LNCAP (cell line): ENCODE measurements around the gene AFAP1L1.

Experiments used
- CTCF ChIP-seq: fragments of 450-650 bp; IDR thresholded peaks from 2 replicates; pipeline ENCODE4 v1.5.1; 2017; ENCODE audit warnings: mild to moderate bottlenecking

AFAP1L1 gene

DNA sequence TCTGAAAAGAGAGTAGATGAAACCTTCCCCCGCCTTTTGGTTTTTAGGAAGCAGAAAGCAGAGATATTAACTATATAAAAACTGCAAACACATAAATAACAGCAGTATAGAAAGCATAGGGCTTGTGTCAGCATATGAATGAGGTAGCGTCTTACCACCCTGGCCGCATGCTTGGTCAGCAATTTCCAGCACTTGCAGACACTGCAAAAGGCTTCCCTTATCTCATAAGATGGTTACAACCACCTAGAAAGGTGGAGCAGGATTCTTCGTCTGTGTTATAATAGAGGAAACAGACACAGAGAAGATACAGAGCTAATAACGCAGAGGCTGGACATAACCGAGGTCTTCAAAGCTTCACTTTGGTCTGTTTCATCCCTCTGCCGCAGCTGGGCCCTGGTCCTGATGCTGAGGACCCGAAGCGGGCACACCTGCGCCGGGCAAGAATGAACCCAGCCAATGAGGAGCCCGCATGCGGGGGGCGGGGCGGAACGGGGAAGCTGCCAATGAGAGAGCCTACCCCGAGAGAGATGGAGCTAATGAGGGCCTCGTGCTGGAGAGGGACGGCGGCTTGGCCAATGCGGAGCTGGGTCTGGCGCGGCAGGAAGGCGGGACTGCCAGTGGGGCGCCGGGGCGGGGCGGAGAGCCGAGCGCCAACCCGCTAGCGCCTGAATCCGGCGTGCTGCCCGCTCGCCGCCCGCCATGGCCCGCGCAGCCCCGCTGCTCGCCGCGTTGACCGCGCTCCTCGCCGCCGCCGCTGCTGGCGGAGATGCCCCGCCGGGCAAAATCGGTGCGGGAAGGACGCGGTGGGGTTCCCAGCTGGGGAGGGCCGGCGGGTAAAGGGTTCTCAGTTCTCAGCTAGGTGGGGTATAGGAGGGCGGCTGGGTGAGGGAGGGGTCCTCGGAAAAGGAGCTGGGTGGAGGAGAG lies 86.0 kb downstream of the AFAP1L1 start, which contains the start of gene PCYOX1L:
PCYOX1L (plus strand) TSS at position 677 of the 924 bp plus-strand sequence; CDS start at position 700, 23 bp downstream.
- TF ChIP-seq CTCF: no peak

GRCh38 chr5:149358294-149358651 lies 86.6 kb downstream of the AFAP1L1 start:
- TF ChIP-seq CTCF: no peak

DNA sequence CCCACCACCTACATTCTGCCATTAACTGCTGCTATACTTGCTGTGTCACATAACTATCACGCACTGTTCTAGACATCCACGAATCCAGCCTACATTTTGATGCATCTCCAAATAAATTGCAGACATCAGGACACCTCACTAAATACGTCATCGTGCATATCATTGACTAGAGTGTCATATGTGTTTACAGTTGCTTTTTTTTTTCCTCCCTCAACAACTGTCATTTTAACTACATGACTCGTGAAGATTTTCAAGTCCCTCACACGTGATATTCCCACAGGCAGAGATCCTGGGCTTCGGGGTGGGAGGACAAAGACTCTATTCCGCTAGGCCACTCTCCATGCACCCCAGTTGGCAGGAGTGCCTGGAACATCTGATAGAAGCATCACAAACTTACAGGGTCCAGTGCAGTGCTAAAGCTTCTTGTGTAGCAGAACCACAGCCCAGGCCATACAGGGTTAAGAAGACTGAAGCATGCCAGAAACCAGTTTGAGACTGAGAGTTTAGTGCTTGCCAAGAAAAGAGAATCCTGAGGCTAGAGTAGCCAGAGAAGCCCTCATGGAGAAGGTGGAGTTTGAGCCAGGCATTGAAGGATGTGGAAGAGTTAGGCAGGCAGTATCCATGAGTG lies 87.3 kb downstream of the AFAP1L1 start:
- no peak for TF ChIP-seq CTCF

DNA sequence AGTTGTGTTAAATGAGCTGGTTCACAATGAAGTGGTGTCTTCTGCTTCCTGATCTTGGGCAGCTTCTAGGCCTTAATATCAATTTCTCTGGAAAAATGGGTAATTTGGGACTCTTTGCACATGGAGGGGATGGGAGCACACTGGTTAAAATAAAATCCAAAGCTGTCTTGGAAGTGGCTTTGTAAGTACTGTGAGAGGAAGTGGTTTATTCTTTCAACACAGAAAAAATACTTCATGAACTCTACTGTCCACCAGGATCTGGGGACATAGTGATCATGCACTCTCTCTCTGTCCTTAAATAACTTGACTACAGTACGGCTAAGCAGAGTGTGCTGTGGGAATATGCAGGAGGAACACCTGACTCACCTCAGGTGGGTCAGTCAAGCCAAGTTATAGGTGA lies 88.6 kb downstream of the AFAP1L1 start:
- no peak for TF ChIP-seq CTCF

DNA sequence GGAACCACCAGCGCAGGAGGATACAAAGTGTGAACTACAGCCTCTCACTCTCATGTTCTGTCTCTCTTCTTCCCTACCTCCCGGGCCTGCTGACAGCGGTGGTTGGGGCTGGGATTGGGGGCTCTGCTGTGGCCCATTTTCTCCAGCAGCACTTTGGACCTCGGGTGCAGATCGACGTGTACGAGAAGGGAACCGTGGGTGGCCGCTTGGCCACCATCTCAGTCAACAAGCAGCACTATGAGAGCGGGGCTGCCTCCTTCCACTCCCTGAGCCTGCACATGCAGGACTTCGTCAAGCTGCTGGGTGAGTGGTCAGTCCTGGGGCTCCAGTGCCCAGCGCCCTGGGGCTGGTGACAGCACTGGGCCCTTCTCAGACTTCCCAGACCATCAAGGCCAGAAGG lies 90.9 kb downstream of the AFAP1L1 start:
- no peak for TF ChIP-seq CTCF

DNA sequence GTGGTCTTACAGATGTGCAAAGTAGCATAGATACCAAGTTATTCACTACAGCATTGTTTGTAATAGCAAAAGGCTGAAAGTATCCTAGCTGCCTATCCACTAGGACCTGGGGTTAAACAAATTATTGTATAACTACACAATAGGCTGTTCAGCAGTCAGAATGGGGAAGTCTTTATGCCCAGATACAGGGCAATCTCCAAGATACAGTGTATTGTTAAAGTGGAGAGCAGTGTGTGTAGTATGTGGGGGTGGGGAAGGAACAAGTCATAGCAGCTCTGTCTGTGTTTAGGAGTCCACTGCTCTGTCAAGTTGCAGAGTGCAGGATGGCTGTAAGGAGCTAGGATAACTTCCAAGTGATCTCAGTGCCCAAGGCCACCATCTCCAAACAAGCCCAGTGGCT lies 91.7 kb downstream of the AFAP1L1 start:
- no peak for TF ChIP-seq CTCF

DNA sequence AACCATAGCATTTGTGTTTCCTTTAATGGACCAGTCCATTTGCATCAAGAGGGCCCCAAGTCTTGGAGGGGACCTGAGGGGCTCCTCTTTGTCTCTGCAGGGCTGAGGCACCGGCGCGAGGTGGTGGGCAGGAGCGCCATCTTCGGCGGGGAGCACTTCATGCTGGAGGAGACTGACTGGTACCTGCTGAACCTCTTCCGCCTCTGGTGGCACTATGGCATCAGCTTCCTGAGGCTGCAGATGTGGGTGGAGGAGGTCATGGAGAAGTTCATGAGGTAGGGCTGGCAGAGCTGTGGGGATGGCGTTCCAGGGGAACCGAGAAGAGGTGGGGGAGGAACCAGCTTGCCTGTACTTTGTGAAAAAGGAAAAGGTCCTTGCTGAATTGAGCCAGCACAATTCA lies 92.3 kb downstream of the AFAP1L1 start:
- TF ChIP-seq CTCF: no peak
